ENCODE data around the gene BIN1.
A peak's percentile ranks its signal among the peaks of the same experiment; 100 is the strongest.

Gene BIN1

GRCh38 chr2:127142663-127143630, 36.0 kb upstream of the BIN1 start:
- no peak for DNase-seq
- Mint-ChIP-seq H3K4me3 (no peak overlapping the region), H3K9me3 (no peaks in the 10 kb centered on the region), H3K27me3 (peaks cover 0 to 10% of the 10 kb centered on the region in 2 donors), H3K36me3 (ENCODE audit: insufficient read depth) (peaks cover 4% of the 10 kb centered on the region), H3K27ac (no peak overlapping the region), H3K4me1 (ENCODE audit: low read depth in 2 of 2) (no peaks in the 10 kb centered on the region)
- no peak for ATAC-seq (replicated peaks)

GRCh38 chr2:127140538-127140937, 33.6 kb upstream of the BIN1 start:
- ATAC-seq (replicated peaks) (no peak), DNase-seq (no peak)
- Mint-ChIP-seq H3K9me3 (no peaks in the 10 kb centered on the region), H3K27ac (no peak overlapping the region), H3K27me3 (peaks cover 0 to 19% of the 10 kb centered on the region in 2 donors), H3K36me3 (ENCODE audit: insufficient read depth) (no peaks in the 10 kb centered on the region), H3K4me1 (ENCODE audit: low read depth in 2 of 2) (no peaks in the 10 kb centered on the region), H3K4me3 (no peak overlapping the region)

- peaks cover 0 to 19% of the 10 kb centered on the region in 2 donors for H3K27me3 Mint-ChIP-seq
- H3K27ac Mint-ChIP-seq = no peak overlapping the region
- ATAC-seq (replicated peaks) = no peak
- H3K36me3 Mint-ChIP-seq (ENCODE audit: insufficient read depth) = no peaks in the 10 kb centered on the region
- no peak for DNase-seq
- no peaks in the 10 kb centered on the region for H3K9me3 Mint-ChIP-seq
- no peak overlapping the region for H3K4me3 Mint-ChIP-seq
- H3K4me1 Mint-ChIP-seq (ENCODE audit: low read depth in 2 of 2) = no peaks in the 10 kb centered on the region
Observed at GRCh38 chr2:127139766-127140165, 32.8 kb upstream of the BIN1 start.

- no peaks in the 10 kb centered on the region for H3K4me1 Mint-ChIP-seq (ENCODE audit: low read depth in 2 of 2)
- no peak for DNase-seq
- H3K27me3 Mint-ChIP-seq = peaks cover 0 to 19% of the 10 kb centered on the region in 2 donors
- no peak overlapping the region for H3K27ac Mint-ChIP-seq
- no peak for ATAC-seq (replicated peaks)
- H3K9me3 Mint-ChIP-seq = no peaks in the 10 kb centered on the region
- H3K36me3 Mint-ChIP-seq (ENCODE audit: insufficient read depth) = no peaks in the 10 kb centered on the region
- H3K4me3 Mint-ChIP-seq = no peak overlapping the region
Observed at GRCh38 chr2:127138281-127138680, 31.3 kb upstream of the BIN1 start.

GRCh38 chr2:127137741-127138140, 30.8 kb upstream of the BIN1 start:
- DNase-seq (no peak), ATAC-seq (replicated peaks) (no peak)
- Mint-ChIP-seq H3K9me3 (no peaks in the 10 kb centered on the region), H3K27me3 (peaks cover 0 to 19% of the 10 kb centered on the region in 2 donors), H3K36me3 (ENCODE audit: insufficient read depth) (no peaks in the 10 kb centered on the region), H3K27ac (no peak overlapping the region), H3K4me3 (no peak overlapping the region), H3K4me1 (ENCODE audit: low read depth in 2 of 2) (no peaks in the 10 kb centered on the region)

- DNase-seq (no peak), ATAC-seq (replicated peaks) (no peak)
- Mint-ChIP-seq H3K9me3 (no peaks in the 10 kb centered on the region), H3K27me3 (peaks cover 0 to 19% of the 10 kb centered on the region in 2 donors), H3K4me1 (ENCODE audit: low read depth in 2 of 2) (no peaks in the 10 kb centered on the region), H3K27ac (no peak overlapping the region), H3K4me3 (no peak overlapping the region), H3K36me3 (ENCODE audit: insufficient read depth) (no peaks in the 10 kb centered on the region)
Observed at GRCh38 chr2:127137225-127137624, 30.3 kb upstream of the BIN1 start.

GRCh38 chr2:127134833-127135830, 28.2 kb upstream of the BIN1 start:
- ATAC-seq (replicated peaks) (no peak), DNase-seq (no peak)
- H3K4me3 Mint-ChIP-seq = no peak overlapping the region
- H3K27ac Mint-ChIP-seq = peak overlapping the region in 1 of 2 donors; percentile 34
- no peaks in the 10 kb centered on the region for H3K4me1 Mint-ChIP-seq (ENCODE audit: low read depth in 2 of 2)
- no peaks in the 10 kb centered on the region for H3K9me3 Mint-ChIP-seq
- H3K27me3 Mint-ChIP-seq = peaks cover 0 to 9% of the 10 kb centered on the region in 2 donors
- H3K36me3 Mint-ChIP-seq (ENCODE audit: insufficient read depth) = no peaks in the 10 kb centered on the region

GRCh38 chr2:127134235-127134634, 27.3 kb upstream of the BIN1 start:
- Mint-ChIP-seq H3K27ac (peak overlapping the region in 1 of 2 donors; percentile 1), H3K4me3 (no peak overlapping the region), H3K36me3 (ENCODE audit: insufficient read depth) (no peaks in the 10 kb centered on the region), H3K4me1 (ENCODE audit: low read depth in 2 of 2) (no peaks in the 10 kb centered on the region), H3K27me3 (peaks cover 0 to 9% of the 10 kb centered on the region in 2 donors), H3K9me3 (no peaks in the 10 kb centered on the region)
- DNase-seq (no peak), ATAC-seq (replicated peaks) (no peak)

GRCh38 chr2:127133793-127134192, 26.8 kb upstream of the BIN1 start:
- DNase-seq (no peak), ATAC-seq (replicated peaks) (no peak)
- H3K27ac Mint-ChIP-seq = no peak overlapping the region
- H3K4me1 Mint-ChIP-seq (ENCODE audit: low read depth in 2 of 2) = no peaks in the 10 kb centered on the region
- no peaks in the 10 kb centered on the region for H3K9me3 Mint-ChIP-seq
- H3K27me3 Mint-ChIP-seq = peaks cover 0 to 9% of the 10 kb centered on the region in 2 donors
- no peak overlapping the region for H3K4me3 Mint-ChIP-seq
- no peaks in the 10 kb centered on the region for H3K36me3 Mint-ChIP-seq (ENCODE audit: insufficient read depth)

GRCh38 chr2:127130421-127130820, 23.5 kb upstream of the BIN1 start:
- DNase-seq = no peak
- H3K27ac Mint-ChIP-seq = peak overlapping the region in 1 of 2 donors; percentile 11
- ATAC-seq (replicated peaks) = no peak

GRCh38 chr2:127129937-127130336, 23.0 kb upstream of the BIN1 start:
- Mint-ChIP-seq H3K27me3 (no peaks in the 10 kb centered on the region), H3K4me3 (no peak overlapping the region), H3K9me3 (no peaks in the 10 kb centered on the region), H3K36me3 (ENCODE audit: insufficient read depth) (no peaks in the 10 kb centered on the region), H3K27ac (peak overlapping the region in 1 of 2 donors; percentile 11), H3K4me1 (ENCODE audit: low read depth in 2 of 2) (peaks cover 4 to 5% of the 10 kb centered on the region in 2 donors)
- ATAC-seq (replicated peaks) = no peak
- no peak for DNase-seq

More at GRCh38 chr2:127130421-127130820, 23.5 kb upstream of the BIN1 start:
- Mint-ChIP-seq H3K4me1 (ENCODE audit: low read depth in 2 of 2) (peaks cover 4 to 5% of the 10 kb centered on the region in 2 donors), H3K36me3 (ENCODE audit: insufficient read depth) (no peaks in the 10 kb centered on the region), H3K4me3 (no peak overlapping the region), H3K27me3 (no peaks in the 10 kb centered on the region), H3K9me3 (no peaks in the 10 kb centered on the region)

- peak overlapping the region in 1 of 2 donors; percentile 46 for H3K4me3 Mint-ChIP-seq
- ATAC-seq (replicated peaks) (peak; percentile 71), DNase-seq (no peak)
- H3K36me3 Mint-ChIP-seq (ENCODE audit: insufficient read depth) = no peaks in the 10 kb centered on the region
- H3K27ac Mint-ChIP-seq = no peak overlapping the region
- no peaks in the 10 kb centered on the region for H3K9me3 Mint-ChIP-seq
- H3K4me1 Mint-ChIP-seq (ENCODE audit: low read depth in 2 of 2) = peaks cover 4 to 5% of the 10 kb centered on the region in 2 donors
- H3K27me3 Mint-ChIP-seq = no peaks in the 10 kb centered on the region
Observed at GRCh38 chr2:127128445-127128904, 21.5 kb upstream of the BIN1 start.

GRCh38 chr2:127125821-127126220, 18.9 kb upstream of the BIN1 start:
- DNase-seq (no peak), ATAC-seq (replicated peaks) (no peak)
- no peaks in the 10 kb centered on the region for H3K9me3 Mint-ChIP-seq
- H3K27me3 Mint-ChIP-seq = no peaks in the 10 kb centered on the region
- H3K27ac Mint-ChIP-seq = no peak overlapping the region
- H3K4me1 Mint-ChIP-seq (ENCODE audit: low read depth in 2 of 2) = peaks cover 4 to 5% of the 10 kb centered on the region in 2 donors
- no peak overlapping the region for H3K4me3 Mint-ChIP-seq
- no peaks in the 10 kb centered on the region for H3K36me3 Mint-ChIP-seq (ENCODE audit: insufficient read depth)
